Measurements from ENCODE around the gene CYP2W1. TPM values are rescaled to one million over a fixed set of nuclear protein-coding genes. Genes with fewer than 3 reads are reported as not detected.

The CYP2W1 gene
- polyA plus RNA-seq, 2 of the 4 experiments (the other 2 are of a cell fraction): not detected

DNA sequence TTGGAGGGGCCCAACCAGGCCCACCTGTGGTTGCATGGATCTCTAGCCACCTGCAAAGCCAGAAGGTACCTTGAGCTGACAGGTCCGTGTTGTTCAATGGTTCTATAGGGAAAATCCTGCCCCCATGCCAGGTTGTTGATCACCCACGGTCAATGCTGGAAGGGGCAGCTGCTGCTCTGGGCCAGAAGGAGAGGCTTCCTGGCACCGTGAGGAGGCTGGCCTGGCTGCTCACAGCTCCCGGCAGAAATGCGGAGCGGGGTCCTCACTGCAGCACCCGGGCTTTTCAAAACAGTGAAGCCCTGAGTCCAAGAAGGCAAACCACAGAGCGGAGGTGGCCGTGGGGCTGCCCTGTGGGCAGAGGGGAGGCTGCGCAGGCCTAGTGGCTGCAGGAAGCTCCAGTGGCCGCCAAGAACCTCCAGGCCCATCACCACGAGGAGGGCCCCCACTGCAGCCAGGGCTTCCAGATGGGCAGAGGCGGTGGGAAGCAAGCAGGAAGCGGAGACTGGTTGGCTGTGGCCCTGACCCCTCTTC is 36.3 kb downstream of the CYP2W1 start:
- DNase-seq (ENCODE audit: low read depth in 1 of 2, low spot score in 1 of 2) (no peak), ATAC-seq (no peak; a peak in 1 of 6 replicates), FAIRE-seq (no peak)
- ChIA-PET POLR2A (no interaction called here), CTCF (interaction anchor here (0.6 to 14.9 kb wide), 6 partner anchors 11 to 258 kb away, joined by 3 to 138 read pairs (median 4); no protein-coding TSS in a partner anchor)
- 77% methylated on average over 2 of the region's 14 CpGs for WGBS (ENCODE audit: missing lambda C conversion rate)
- TF ChIP-seq JUNB (IDR thresholded peaks at IDR 0.05) (no peak), CHD2 (IDR thresholded peaks at IDR 0.05; ENCODE audit: low read length, partially characterized antibody) (no peak), HDAC2 (IDR thresholded peaks at IDR 0.05) (no peak), NFE2L2 (conservative IDR thresholded peaks at IDR 0.05; ENCODE audit: low read length) (no peak), GATA3 (IDR thresholded peaks at IDR 0.05; ENCODE audit: borderline replicate concordance) (no peak), PHF8 (IDR thresholded peaks at IDR 0.05; ENCODE audit: borderline replicate concordance, low read depth) (no peak), EHF (CRISPR knock-in tag; IDR thresholded peaks at IDR 0.05) (no peak), HOXA7 (CRISPR knock-in tag; IDR thresholded peaks at IDR 0.05) (no peak), ZNF302 (CRISPR knock-in tag; IDR thresholded peaks at IDR 0.05) (no peak), SREBF2 (IDR thresholded peaks at IDR 0.05) (no peak), RFX5 (IDR thresholded peaks at IDR 0.05) (no peak), POLR2AphosphoS2 (conservative IDR thresholded peaks at IDR 0.05; ENCODE audit: low read length) (no peak), RCOR1 (IDR thresholded peaks at IDR 0.05; ENCODE audit: low read depth, low read length) (no peak), KDM1A (IDR thresholded peaks at IDR 0.05; ENCODE audit: low read depth) (no peak)
- TF ChIP-seq, protein P1, sequence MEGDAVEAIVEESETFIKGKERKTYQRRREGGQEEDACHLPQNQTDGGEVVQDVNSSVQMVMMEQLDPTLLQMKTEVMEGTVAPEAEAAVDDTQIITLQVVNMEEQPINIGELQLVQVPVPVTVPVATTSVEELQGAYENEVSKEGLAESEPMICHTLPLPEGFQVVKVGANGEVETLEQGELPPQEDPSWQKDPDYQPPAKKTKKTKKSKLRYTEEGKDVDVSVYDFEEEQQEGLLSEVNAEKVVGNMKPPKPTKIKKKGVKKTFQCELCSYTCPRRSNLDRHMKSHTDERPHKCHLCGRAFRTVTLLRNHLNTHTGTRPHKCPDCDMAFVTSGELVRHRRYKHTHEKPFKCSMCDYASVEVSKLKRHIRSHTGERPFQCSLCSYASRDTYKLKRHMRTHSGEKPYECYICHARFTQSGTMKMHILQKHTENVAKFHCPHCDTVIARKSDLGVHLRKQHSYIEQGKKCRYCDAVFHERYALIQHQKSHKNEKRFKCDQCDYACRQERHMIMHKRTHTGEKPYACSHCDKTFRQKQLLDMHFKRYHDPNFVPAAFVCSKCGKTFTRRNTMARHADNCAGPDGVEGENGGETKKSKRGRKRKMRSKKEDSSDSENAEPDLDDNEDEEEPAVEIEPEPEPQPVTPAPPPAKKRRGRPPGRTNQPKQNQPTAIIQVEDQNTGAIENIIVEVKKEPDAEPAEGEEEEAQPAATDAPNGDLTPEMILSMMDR (IDR thresholded peaks at IDR 0.05): no peak
- TF ChIP-seq, protein P2, sequence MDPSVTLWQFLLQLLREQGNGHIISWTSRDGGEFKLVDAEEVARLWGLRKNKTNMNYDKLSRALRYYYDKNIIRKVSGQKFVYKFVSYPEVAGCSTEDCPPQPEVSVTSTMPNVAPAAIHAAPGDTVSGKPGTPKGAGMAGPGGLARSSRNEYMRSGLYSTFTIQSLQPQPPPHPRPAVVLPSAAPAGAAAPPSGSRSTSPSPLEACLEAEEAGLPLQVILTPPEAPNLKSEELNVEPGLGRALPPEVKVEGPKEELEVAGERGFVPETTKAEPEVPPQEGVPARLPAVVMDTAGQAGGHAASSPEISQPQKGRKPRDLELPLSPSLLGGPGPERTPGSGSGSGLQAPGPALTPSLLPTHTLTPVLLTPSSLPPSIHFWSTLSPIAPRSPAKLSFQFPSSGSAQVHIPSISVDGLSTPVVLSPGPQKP (IDR thresholded peaks at IDR 0.05; ENCODE audit: low read depth, low read length): no peak
- Histone ChIP-seq H3K4me2 (no peak overlapping the region), H3K9me3 (no peaks in the 10 kb centered on the region), H3K4me3 (no peak overlapping the region), H3K27ac (no peak overlapping the region), H3K4me1 (no peaks in the 10 kb centered on the region)

DNA sequence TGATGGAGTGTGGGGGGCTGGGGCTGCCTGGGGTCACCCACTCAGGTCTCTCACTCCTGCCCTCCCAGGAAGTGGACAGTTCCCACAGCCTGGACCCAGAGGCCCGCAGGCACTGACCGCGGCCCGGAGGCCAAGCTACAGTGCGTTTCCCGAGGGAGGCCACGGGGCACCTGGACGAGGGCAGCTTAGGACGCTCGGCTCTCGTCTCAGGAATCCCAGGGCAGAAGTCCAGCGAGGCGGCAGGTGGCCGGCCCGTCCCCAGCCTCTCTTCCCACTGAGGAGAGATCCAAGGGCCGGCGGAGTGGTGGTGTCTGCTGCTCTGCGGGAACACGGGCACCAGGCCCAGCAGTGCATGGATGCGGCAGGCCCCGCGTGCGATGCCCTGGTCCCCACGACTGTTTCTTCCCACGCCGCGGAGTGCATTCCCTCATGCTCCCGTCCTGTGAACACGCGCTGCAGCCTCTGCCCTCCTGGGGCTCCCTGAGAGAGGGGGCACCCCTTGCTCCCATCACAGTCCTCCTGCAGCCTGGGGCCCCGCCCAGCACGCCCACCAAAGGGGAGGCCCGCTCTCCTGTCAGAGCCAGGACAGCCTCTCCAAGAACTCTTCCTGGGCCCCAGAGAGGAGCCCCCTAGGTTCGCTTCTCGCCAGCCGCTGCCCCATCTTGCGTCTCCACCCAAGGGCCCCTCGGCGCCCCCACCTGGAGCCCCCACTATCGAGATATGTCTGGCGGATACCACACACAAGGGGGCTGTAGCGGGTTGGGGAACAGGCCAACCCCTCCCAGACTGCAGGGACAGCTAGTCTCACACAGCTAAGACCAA is 37.0 kb downstream of the CYP2W1 start:
- H3K9me3 ChIP-seq: no peaks in the 10 kb centered on the region
- ChIA-PET CTCF (interaction anchor here (0.7 to 14.9 kb wide), 7 partner anchors 12 to 156 kb away, joined by 3 to 138 read pairs (median 5); no protein-coding TSS in a partner anchor), POLR2A (no interaction called here)
- H3K27ac ChIP-seq: no peak overlapping the region
- no peaks in the 10 kb centered on the region for H3K4me1 ChIP-seq
- ATAC-seq (no peak; a peak in 1 of 6 replicates), FAIRE-seq (no peak), DNase-seq (ENCODE audit: low read depth in 1 of 2, low spot score in 1 of 2) (no peak)
- TF ChIP-seq ZFP36 (IDR thresholded peaks at IDR 0.05; ENCODE audit: borderline replicate concordance, partially characterized antibody): no peak
- 92% methylated on average over 31 of the region's 42 CpGs for WGBS (ENCODE audit: missing lambda C conversion rate)
- no peak overlapping the region for H3K4me3 ChIP-seq
- H3K4me2 ChIP-seq: no peak overlapping the region

DNA sequence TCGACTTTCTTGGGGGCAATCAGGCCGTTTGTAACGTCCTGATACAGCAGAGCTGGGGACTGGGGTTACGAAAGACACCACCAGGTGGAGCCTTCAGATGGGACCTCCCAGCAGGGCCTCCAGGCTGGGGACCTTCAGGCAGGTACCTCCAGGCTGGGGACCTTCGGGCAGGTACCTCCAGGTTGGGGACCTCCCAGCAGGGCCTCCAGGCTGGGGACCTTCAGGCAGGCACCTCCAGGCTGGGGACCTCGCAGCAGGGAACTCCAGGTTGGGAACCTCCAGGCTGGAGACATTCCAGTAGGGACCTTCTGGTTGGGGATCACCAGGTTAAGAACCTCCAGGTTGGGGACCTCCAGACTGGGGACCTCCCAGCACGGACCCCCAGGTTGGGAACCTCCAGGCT is 37.9 kb downstream of the CYP2W1 start:
- TF ChIP-seq RNF2 (IDR thresholded peaks at IDR 0.05; ENCODE audit: borderline replicate concordance, low read depth): no peak
- no peak for TF ChIP-seq ZSCAN20 (CRISPR knock-in tag; IDR thresholded peaks at IDR 0.05)
- TF ChIP-seq SREBF2 (IDR thresholded peaks at IDR 0.05): no peak
- TF ChIP-seq, protein P1 (IDR thresholded peaks at IDR 0.05): peak; percentile 15; the same call in 1 of the 3 replicates
- CTCF ChIA-PET: interaction anchor here (0.7 to 14.9 kb wide), 5 partner anchors 28 to 155 kb away, joined by 3 to 138 read pairs (median 5); no protein-coding TSS in a partner anchor
- FAIRE-seq: no peak
- DNase-seq (ENCODE audit: low read depth in 1 of 2, low spot score in 1 of 2): no peak
- POLR2A ChIA-PET: no interaction called here
- ATAC-seq: peak in 1 of 2 experiments; percentile 54; a peak in 3 of 6 replicates
- Histone ChIP-seq H3K4me2 (no peak overlapping the region), H3K27ac (no peak overlapping the region), H3K9me3 (no peaks in the 10 kb centered on the region), H3K4me3 (no peak overlapping the region), H3K4me1 (no peaks in the 10 kb centered on the region)
- 74% methylated on average over 6 of the region's 7 CpGs for WGBS (ENCODE audit: missing lambda C conversion rate)
